Esophagus muscularis mucosa (tissue), 4 donors: Measurements from ENCODE around the gene PTRH1. TPM values are rescaled to one million over a fixed set of nuclear protein-coding genes. Genes with fewer than 3 reads are reported as not detected.

Source experiments
- DNase-seq: peaks from one replicate; pipeline ENCODE4 v3.0.0-alpha.2; 2017; ENCODE audit errors: extremely low spot score
- H3K27ac ChIP-seq, 4 donors: fragments of 200-600 bp; sonication (generic); replicated peaks in 1 of 4; 1 replicate in 3 of 4; 2 replicates in 1 of 4; pipeline ENCODE4 v1.5.1; 2016 to 2019; ENCODE audit warnings: mild to moderate bottlenecking in 1 of 4
- H3K27me3 ChIP-seq, 4 donors: fragments of 200-600 bp; sonication (generic); one replicate each; pipeline versions ENCODE4 v1.5.1 to v1.6.0; 2016 to 2019
- H3K36me3 ChIP-seq, 4 donors: fragments of 200-600 bp; sonication (generic); one replicate each; pipeline ENCODE4 v1.5.1; 2016 to 2019
- H3K4me1 ChIP-seq, 4 donors: fragments of 200-600 bp; sonication (generic); one replicate each; pipeline ENCODE4 v1.5.1; 2016 to 2019
- H3K4me3 ChIP-seq, 4 donors: fragments of 200-600 bp; sonication (generic); 1 replicate in 2 of 4; 2 replicates in 2 of 4; pipeline ENCODE4 v1.5.1; 2016 to 2019; ENCODE audit warnings: mild to moderate bottlenecking in 4 of 4, moderate library complexity in 1 of 4
- H3K9me3 ChIP-seq, 4 donors: fragments of 200-600 bp; sonication (generic); 1 replicate in 3 of 4; 2 replicates in 1 of 4; pipeline ENCODE4 v1.5.1; 2016 to 2019
- EP300 ChIP-seq: sonication (generic); formaldehyde crosslinking; IDR thresholded peaks from one replicate; pipeline ENCODE4 v1.6.1; 2017; ENCODE audit warnings: antibody characterized with exemption
- POLR2A ChIP-seq: fragments of 450-650 bp; IDR thresholded peaks from one replicate; pipeline ENCODE4 v1.6.1; 2017; ENCODE audit warnings: antibody characterized with exemption, moderate library complexity, mild to moderate bottlenecking, low read depth
- POLR2AphosphoS5 ChIP-seq, 2 donors: sonication (generic); formaldehyde crosslinking; IDR thresholded peaks; one replicate each; pipeline ENCODE4 v1.6.1; 2017; ENCODE audit warnings: antibody characterized with exemption in 2 of 2
- WGBS: methylation state at CpG from one replicate; pipeline ENCODE4 v1.1.5; 2018; 5-methylcytosine and 5-hydroxymethylcytosine counted together
- intact Hi-C: fragments of 100-400 bp; cut with DNase I; formaldehyde crosslinking; loops from one replicate; pipeline ENCODE4 v1.15.1; 2023
- total RNA-seq, 4 donors: library from RNA; depleted of rRNA; stranded (reverse); fragments of >200 nt; gene quantifications; one replicate each; pipeline versions ENCODE4 v1.1.0 to v1.2.1, GENCODE V29; 2016
- TF ChIP-seq, protein P1 (sequence below), 3 experiments: fragments of 200-600 bp in 2 of 3; fragments of 450-650 bp in 1 of 3; sonication (generic) in 2 of 3; IDR thresholded peaks; one replicate each; pipeline ENCODE4 v1.5.1; 2017 to 2019; ENCODE audit warnings: antibody characterized with exemption in 3 of 3, mild to moderate bottlenecking in 2 of 3, moderate library complexity in 1 of 3

The PTRH1 gene
- total RNA-seq, 4 donors from 2014 or later, result 16.8 to 23.5 (median 20.5) TPM

GRCh38 chr9:127667127-127667844 lies 48.2 kb downstream of the PTRH1 start:
- 78% methylated on average over 3 of the region's 3 CpGs for WGBS

GRCh38 chr9:127664678-127665507 lies 50.6 kb downstream of the PTRH1 start:
- no peaks in the 10 kb centered on the region for H3K9me3 ChIP-seq
- intact Hi-C loops, result no loop called here
- no peak overlapping the region for H3K4me3 ChIP-seq
- 71% methylated on average over 10 of the region's 10 CpGs for WGBS
- H3K27ac ChIP-seq, result peak overlapping the region in 2 of 4 donors; percentile 2 to 11
- DNase-seq, result no peak
- H3K36me3 ChIP-seq, result peaks cover 12 to 96% (median 81%) of the 10 kb centered on the region in 4 donors
- H3K27me3 ChIP-seq, result no peaks in the 10 kb centered on the region
- no peaks in the 10 kb centered on the region for H3K4me1 ChIP-seq
- TF ChIP-seq, protein P1, sequence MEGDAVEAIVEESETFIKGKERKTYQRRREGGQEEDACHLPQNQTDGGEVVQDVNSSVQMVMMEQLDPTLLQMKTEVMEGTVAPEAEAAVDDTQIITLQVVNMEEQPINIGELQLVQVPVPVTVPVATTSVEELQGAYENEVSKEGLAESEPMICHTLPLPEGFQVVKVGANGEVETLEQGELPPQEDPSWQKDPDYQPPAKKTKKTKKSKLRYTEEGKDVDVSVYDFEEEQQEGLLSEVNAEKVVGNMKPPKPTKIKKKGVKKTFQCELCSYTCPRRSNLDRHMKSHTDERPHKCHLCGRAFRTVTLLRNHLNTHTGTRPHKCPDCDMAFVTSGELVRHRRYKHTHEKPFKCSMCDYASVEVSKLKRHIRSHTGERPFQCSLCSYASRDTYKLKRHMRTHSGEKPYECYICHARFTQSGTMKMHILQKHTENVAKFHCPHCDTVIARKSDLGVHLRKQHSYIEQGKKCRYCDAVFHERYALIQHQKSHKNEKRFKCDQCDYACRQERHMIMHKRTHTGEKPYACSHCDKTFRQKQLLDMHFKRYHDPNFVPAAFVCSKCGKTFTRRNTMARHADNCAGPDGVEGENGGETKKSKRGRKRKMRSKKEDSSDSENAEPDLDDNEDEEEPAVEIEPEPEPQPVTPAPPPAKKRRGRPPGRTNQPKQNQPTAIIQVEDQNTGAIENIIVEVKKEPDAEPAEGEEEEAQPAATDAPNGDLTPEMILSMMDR (IDR thresholded peaks at IDR 0.05), result no peak
- TF ChIP-seq POLR2AphosphoS5 (IDR thresholded peaks at IDR 0.05), result no peak
- no peak for TF ChIP-seq EP300
- TF ChIP-seq POLR2A, result no peak

More at GRCh38 chr9:127667127-127667844, 48.2 kb downstream of the PTRH1 start:
- DNase-seq, result no peak
- Histone ChIP-seq H3K27ac (peak overlapping the region in 1 of 4 donors; percentile 28), H3K27me3 (no peaks in the 10 kb centered on the region), H3K4me3 (no peak overlapping the region), H3K9me3 (no peaks in the 10 kb centered on the region), H3K36me3 (peaks cover 22 to 96% (median 84%) of the 10 kb centered on the region in 4 donors), H3K4me1 (no peaks in the 10 kb centered on the region)
- TF ChIP-seq POLR2AphosphoS5 (IDR thresholded peaks at IDR 0.05), result no peak
- TF ChIP-seq EP300, result no peak
- no peak for TF ChIP-seq POLR2A
- TF ChIP-seq, protein P1 (IDR thresholded peaks at IDR 0.05), result no peak
- intact Hi-C loops, result no loop called here

DNA sequence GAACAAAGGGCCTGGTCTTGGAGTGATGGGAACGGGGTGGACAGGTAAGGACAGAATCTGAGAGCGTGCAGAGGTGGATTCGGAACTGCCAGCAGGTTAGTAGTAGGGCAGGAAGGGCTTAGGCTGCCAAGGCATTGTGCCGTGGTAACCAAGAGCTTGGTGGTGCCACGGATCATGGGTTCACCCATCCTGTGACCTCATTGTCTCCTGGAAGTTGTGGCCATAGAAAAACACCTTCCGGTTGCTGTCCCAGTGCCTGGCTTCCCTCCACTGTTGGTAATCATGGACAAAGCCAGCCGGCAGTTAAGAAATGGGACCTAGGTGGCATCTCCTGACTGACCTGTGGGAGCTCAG lies 51.2 kb downstream of the PTRH1 start:
- intact Hi-C loops, result no loop called here
- Histone ChIP-seq H3K36me3 (peaks cover 12 to 95% (median 81%) of the 10 kb centered on the region in 4 donors), H3K9me3 (no peaks in the 10 kb centered on the region), H3K27ac (peak overlapping the region in 2 of 4 donors; percentile 2 to 11), H3K4me1 (no peaks in the 10 kb centered on the region), H3K4me3 (no peak overlapping the region), H3K27me3 (no peaks in the 10 kb centered on the region)
- DNase-seq, result no peak
- TF ChIP-seq POLR2A, result no peak
- no peak for TF ChIP-seq POLR2AphosphoS5 (IDR thresholded peaks at IDR 0.05)
- TF ChIP-seq EP300, result no peak
- TF ChIP-seq, protein P1 (IDR thresholded peaks at IDR 0.05), result no peak
- 90% methylated on average over 7 of the region's 7 CpGs for WGBS

Other genes starting within 250 kb of the PTRH1 start
- 10 to 100 TPM; 17.2 to 34.0 (median 19.8) TPM for gene STXBP1, start 103.4 kb downstream of the PTRH1 start, total RNA-seq
- under 1 TPM in 2 of 4 donors, not detected in 2; 0.26 to 0.42 TPM for gene CFAP157, start 8.7 kb downstream of the PTRH1 start, total RNA-seq
- under 1 TPM in 3 of 4 donors, not detected in 1; under 0.01 to 0.17 (median 0.11) TPM for gene TTC16, start 416 bp upstream of the PTRH1 start, total RNA-seq
- gene TOR2A, start 19.6 kb upstream of the PTRH1 start, total RNA-seq, result 1 to 10 TPM; 5.4 to 9.2 (median 7.0) TPM
- 10 to 100 TPM in 3 of 4 donors, 1 to 10 TPM in 1; 5.0 to 18.1 (median 14.3) TPM for gene SH2D3C, start 63.0 kb upstream of the PTRH1 start, total RNA-seq
- gene CDK9, start 70.4 kb upstream of the PTRH1 start, total RNA-seq, result 10 to 100 TPM; 54.4 to 79.6 (median 71.7) TPM
- 10 to 100 TPM; 36.1 to 56.3 (median 50.1) TPM for gene FPGS, start 87.2 kb upstream of the PTRH1 start, total RNA-seq
- gene ENG, start 139.0 kb upstream of the PTRH1 start, total RNA-seq, result 10 to 100 TPM; 36.5 to 91.2 (median 78.3) TPM
- gene AK1, start 162.0 kb upstream of the PTRH1 start, total RNA-seq, result 10 to 100 TPM; 37.4 to 75.0 (median 56.0) TPM
- 100 to 1,000 TPM in 3 of 4 donors, 10 to 100 TPM in 1; 95.9 to 169 (median 125) TPM for gene ST6GALNAC6, start 183.9 kb upstream of the PTRH1 start, total RNA-seq
- gene ST6GALNAC4, start 201.4 kb upstream of the PTRH1 start, total RNA-seq, result 10 to 100 TPM; 20.3 to 44.8 (median 35.9) TPM
- gene PIP5KL1, start 215.1 kb upstream of the PTRH1 start, total RNA-seq, result 1 to 10 TPM; 1.3 to 2.8 (median 2.2) TPM
- 10 to 100 TPM in 1 of 4 donors, 1 to 10 TPM in 3; 6.6 to 13.3 (median 8.5) TPM for gene DPM2, start 222.2 kb upstream of the PTRH1 start, total RNA-seq